Body of pancreas (tissue), 4 donors: Measurements from ENCODE around the gene SPOCK1. TPM values are rescaled to one million over a fixed set of nuclear protein-coding genes. Genes with fewer than 3 reads are reported as not detected.

Experiments
- ATAC-seq: fragments of 150-250 bp; one replicate; pipeline ENCODE4 v1.9.1; 2016
- DNase-seq, 4 donors: peaks; one replicate each; pipeline ENCODE4 v3.0.0-alpha.2; 2019
- H3K27ac ChIP-seq, 4 donors: fragments of 200-600 bp; sonication (generic); 1 replicate in 3 of 4; 2 replicates in 1 of 4; pipeline versions ENCODE4 v1.5.1 to v1.6.1; 2016 to 2019; ENCODE audit warnings: mild to moderate bottlenecking in 1 of 4, mixed read lengths in 1 of 4, moderate library complexity in 1 of 4
- H3K27me3 ChIP-seq, 2 donors: fragments of 200-600 bp; sonication (generic); one replicate each; pipeline ENCODE4 v1.6.0; 2016; ENCODE audit warnings: mild to moderate bottlenecking in 1 of 2
- H3K36me3 ChIP-seq, 2 donors: fragments of 200-600 bp; sonication (generic); replicated peaks in 1 of 2; 2 replicates each; pipeline ENCODE4 v1.5.1; 2016; ENCODE audit warnings: low read depth in 2 of 2; ENCODE audit not compliant: insufficient read depth in 1 of 2
- H3K4me1 ChIP-seq: fragments of 200-600 bp; sonication (generic); one replicate; pipeline ENCODE4 v1.6.0; 2016
- H3K4me3 ChIP-seq, 2 donors: fragments of 200-600 bp; sonication (generic); 1 replicate in 1 of 2; 2 replicates in 1 of 2; pipeline ENCODE4 v1.5.1; 2016 to 2019
- H3K9me3 ChIP-seq, 3 donors: fragments of 200-600 bp; sonication (generic); 1 replicate in 2 of 3; 2 replicates in 1 of 3; pipeline ENCODE4 v1.5.1; 2016
- CTCF ChIP-seq, 7 experiments: fragments of 450-650 bp in 4 of 7; fragments of 200-600 bp in 3 of 7; sonication (generic) in 3 of 7; IDR thresholded peaks; one replicate each; pipeline ENCODE4 v1.5.1; 2016 to 2019; ENCODE audit warnings: antibody characterized with exemption in 7 of 7
- POLR2A ChIP-seq, 3 donors: fragments of 450-650 bp; IDR thresholded peaks; one replicate each; pipeline ENCODE4 v1.6.1; 2016; ENCODE audit warnings: antibody characterized with exemption in 3 of 3, mild to moderate bottlenecking in 2 of 3
- WGBS, 2 donors: methylation state at CpG; one replicate each; pipeline ENCODE4 v1.1.5; 2017; 5-methylcytosine and 5-hydroxymethylcytosine counted together
- intact Hi-C: fragments of 100-400 bp; cut with DNase I; formaldehyde crosslinking; loops from one replicate; pipeline ENCODE4 v1.15.1; 2023
- total RNA-seq, 2 donors: library from RNA; depleted of rRNA; stranded (reverse); fragments of >200 nt; gene quantifications; one replicate each; pipeline ENCODE4 v1.1.0, GENCODE V29; 2016

The SPOCK1 gene
- total RNA-seq, 2 donors from 2014 or later = 22.4 to 30.6 TPM

DNA sequence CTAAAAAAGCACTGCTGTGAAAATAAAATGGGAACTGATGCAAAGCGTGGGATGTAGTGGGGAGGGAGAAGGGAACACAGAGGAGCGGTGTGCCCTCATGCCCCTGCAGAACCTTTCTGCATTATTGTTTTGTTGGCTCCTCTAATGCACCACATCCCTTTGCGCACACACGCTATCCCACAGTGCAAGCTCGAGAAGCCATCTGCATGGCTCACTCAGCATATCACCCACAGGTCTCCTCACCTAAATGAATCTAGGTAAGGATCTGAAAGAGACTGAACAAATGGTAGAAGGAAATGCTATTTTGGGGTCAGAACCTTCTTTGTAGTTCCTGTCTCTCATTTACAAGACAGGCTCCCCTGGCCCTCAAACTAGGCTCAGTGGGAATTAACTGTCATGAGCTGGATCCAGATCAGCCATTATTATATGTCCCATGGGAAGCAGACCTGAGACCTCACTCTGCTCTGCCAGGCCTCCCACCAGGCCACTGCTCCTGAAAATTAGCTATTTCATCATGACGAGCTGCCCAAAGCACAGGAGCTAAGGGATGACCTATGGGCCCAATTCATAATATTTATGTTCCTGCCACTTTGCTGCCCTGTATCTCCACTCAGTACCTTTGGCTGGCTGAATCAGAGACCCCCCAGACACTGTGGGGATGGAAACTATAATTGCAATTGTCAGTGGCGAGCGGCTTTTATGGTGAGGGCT lies 169.4 kb downstream of the SPOCK1 start:
- intact Hi-C loops = no loop called here
- H3K36me3 ChIP-seq = no peaks in the 10 kb centered on the region
- TF ChIP-seq CTCF (IDR thresholded peaks at IDR 0.05) = no peak
- no peak for TF ChIP-seq POLR2A (IDR thresholded peaks at IDR 0.05)
- 92 to 97% methylated on average over 8 of the region's 8 CpGs for WGBS, 2 donors
- DNase-seq (no peak), ATAC-seq (no peak)
- H3K9me3 ChIP-seq = no peaks in the 10 kb centered on the region
- no peak overlapping the region for H3K27ac ChIP-seq
- no peaks in the 10 kb centered on the region for H3K27me3 ChIP-seq
- H3K4me1 ChIP-seq = no peaks in the 10 kb centered on the region
- no peak overlapping the region for H3K4me3 ChIP-seq

- 80 to 96% methylated on average over 3 of the region's 3 CpGs for WGBS, 2 donors
- H3K4me1 ChIP-seq = no peaks in the 10 kb centered on the region
- TF ChIP-seq POLR2A (IDR thresholded peaks at IDR 0.05) (no peak), CTCF (IDR thresholded peaks at IDR 0.05) (no peak)
- intact Hi-C loops = no loop called here
- ATAC-seq = no peak
- no peak overlapping the region for H3K4me3 ChIP-seq
- no peaks in the 10 kb centered on the region for H3K27me3 ChIP-seq
- DNase-seq = no peak
- no peaks in the 10 kb centered on the region for H3K9me3 ChIP-seq
- no peak overlapping the region for H3K27ac ChIP-seq
- H3K36me3 ChIP-seq = no peaks in the 10 kb centered on the region
Measured at GRCh38 chr5:137328991-137329390, 170.1 kb downstream of the SPOCK1 start.

GRCh38 chr5:137328463-137328862 lies 170.7 kb downstream of the SPOCK1 start:
- H3K9me3 ChIP-seq = no peaks in the 10 kb centered on the region
- intact Hi-C loops = no loop called here
- no peak for ATAC-seq
- TF ChIP-seq POLR2A (IDR thresholded peaks at IDR 0.05) = no peak
- TF ChIP-seq CTCF (IDR thresholded peaks at IDR 0.05) = no peak
- DNase-seq = no peak
- H3K27me3 ChIP-seq = no peaks in the 10 kb centered on the region
- no peak overlapping the region for H3K4me3 ChIP-seq
- no peaks in the 10 kb centered on the region for H3K4me1 ChIP-seq
- no peaks in the 10 kb centered on the region for H3K36me3 ChIP-seq
- no peak overlapping the region for H3K27ac ChIP-seq
- WGBS, 2 donors = 92 to 93% methylated on average over 9 of the region's 9 CpGs

DNA sequence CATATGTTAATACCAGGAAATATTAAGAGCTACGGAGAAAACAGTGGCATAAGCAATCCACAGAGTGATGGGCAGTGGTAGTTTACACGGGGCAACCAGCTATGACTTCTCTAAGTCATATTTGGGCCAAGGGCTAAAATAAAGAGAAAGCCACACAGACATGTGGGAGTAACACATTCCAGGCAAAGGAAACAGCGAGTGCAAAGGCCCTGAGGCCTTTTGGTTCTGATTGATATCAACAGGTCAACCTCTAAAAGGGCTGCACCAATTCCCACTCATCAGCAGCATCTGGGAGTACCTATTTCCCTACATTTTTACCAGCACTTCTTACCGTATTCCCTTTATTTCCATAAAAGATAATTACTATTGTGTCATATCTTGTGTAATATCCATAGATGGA lies 173.4 kb downstream of the SPOCK1 start:
- intact Hi-C loops = no loop called here
- Histone ChIP-seq H3K9me3 (no peaks in the 10 kb centered on the region), H3K27ac (no peak overlapping the region), H3K4me1 (peaks cover under 1% of the 10 kb centered on the region), H3K27me3 (no peaks in the 10 kb centered on the region), H3K4me3 (no peak overlapping the region), H3K36me3 (no peaks in the 10 kb centered on the region)
- TF ChIP-seq POLR2A (IDR thresholded peaks at IDR 0.05) (no peak), CTCF (IDR thresholded peaks at IDR 0.05) (no peak)
- ATAC-seq = no peak
- 91 to 94% methylated on average over 4 of the region's 4 CpGs for WGBS, 2 donors
- no peak for DNase-seq
